Transverse colon (tissue), 4 donors: ENCODE measurements around the gene MGMT. TPM values are rescaled to one million over a fixed set of nuclear protein-coding genes. Genes with fewer than 3 reads are reported as not detected.

Experiments
- DNase-seq: peaks from one replicate; pipeline ENCODE4 v3.0.0-alpha.2; 2019
- H3K27ac ChIP-seq, 4 donors: fragments of 200-600 bp; sonication (generic); 2 replicates each; pipeline ENCODE4 v1.5.1; 2016 to 2018; ENCODE audit warnings: inconsistent platforms in 4 of 4
- H3K27me3 ChIP-seq: fragments of 200-600 bp; sonication (generic); 2 replicates; pipeline ENCODE4 v1.5.1; 2017; ENCODE audit warnings: inconsistent platforms
- H3K36me3 ChIP-seq, 4 donors: fragments of 200-600 bp; sonication (generic); 2 replicates each; pipeline ENCODE4 v1.5.1; 2017 to 2019; ENCODE audit warnings: inconsistent platforms in 4 of 4
- H3K4me1 ChIP-seq, 4 donors: fragments of 200-600 bp; sonication (generic); 2 replicates each; pipeline ENCODE4 v1.5.1; 2017 to 2020; ENCODE audit warnings: inconsistent platforms in 4 of 4
- H3K4me3 ChIP-seq, 4 donors: fragments of 200-600 bp; sonication (generic); 1 replicate in 1 of 4; 2 replicates in 3 of 4; pipeline versions ENCODE4 v1.5.1 to v1.6.1; 2017 to 2019; ENCODE audit warnings: inconsistent platforms in 4 of 4
- H3K9me3 ChIP-seq, 2 donors: fragments of 200-600 bp; sonication (generic); 2 replicates each; pipeline ENCODE4 v1.5.1; 2017 to 2019; ENCODE audit warnings: inconsistent platforms in 2 of 2
- EP300 ChIP-seq: sonication (generic); formaldehyde crosslinking; IDR thresholded peaks from one replicate; pipeline ENCODE4 v1.6.1; 2017; ENCODE audit warnings: antibody characterized with exemption, low read depth
- POLR2A ChIP-seq: fragments of 450-650 bp; IDR thresholded peaks from one replicate; pipeline ENCODE4 v1.6.1; 2016; ENCODE audit warnings: antibody characterized with exemption, mild to moderate bottlenecking, moderate library complexity
- POLR2AphosphoS5 ChIP-seq, 3 donors: sonication (generic); formaldehyde crosslinking; IDR thresholded peaks; one replicate each; pipeline ENCODE4 v1.6.1; 2016; ENCODE audit warnings: antibody characterized with exemption in 3 of 3
- WGBS, 2 donors: methylation state at CpG; one replicate each; pipeline ENCODE4 v1.1.5; 2018; ENCODE audit warnings: low coverage in 1 of 2; 5-methylcytosine and 5-hydroxymethylcytosine counted together
- in situ Hi-C, 4 donors: fragments of 200-750 bp; cut with MboI; loops; one replicate each; pipeline versions ENCODE4 v1.15.0 to v1.15.1; 2017; ENCODE audit warnings: low sequenced_read_pairs in 3 of 4, low pct_ligation_motif_present in 1 of 4, low pct_unique_long_range_greater_than_20kb in 1 of 4
- intact Hi-C: fragments of 100-400 bp; cut with DNase I; formaldehyde crosslinking; loops from one replicate; pipeline ENCODE4 v1.15.1; 2023; ENCODE audit warnings: low total_unique reads
- total RNA-seq, 4 donors: library from RNA; depleted of rRNA; stranded (reverse); fragments of >200 nt; gene quantifications; one replicate each; pipeline ENCODE4 v1.1.0, GENCODE V29; 2016
- TF ChIP-seq, protein P1 (sequence below), 5 experiments: fragments of 200-600 bp in 3 of 5; fragments of 450-650 bp in 2 of 5; sonication (generic) in 3 of 5; IDR thresholded peaks; 1 replicate in 2 of 5; 2 replicates in 3 of 5; pipeline ENCODE4 v1.5.1; 2016 to 2017; ENCODE audit warnings: antibody characterized with exemption in 5 of 5, inconsistent platforms in 3 of 5, mild to moderate bottlenecking in 2 of 5, moderate library complexity in 1 of 5

Gene MGMT
- total RNA-seq, 4 donors from 2014 or later, result 6.6 to 28.9 (median 14.0) TPM

DNA sequence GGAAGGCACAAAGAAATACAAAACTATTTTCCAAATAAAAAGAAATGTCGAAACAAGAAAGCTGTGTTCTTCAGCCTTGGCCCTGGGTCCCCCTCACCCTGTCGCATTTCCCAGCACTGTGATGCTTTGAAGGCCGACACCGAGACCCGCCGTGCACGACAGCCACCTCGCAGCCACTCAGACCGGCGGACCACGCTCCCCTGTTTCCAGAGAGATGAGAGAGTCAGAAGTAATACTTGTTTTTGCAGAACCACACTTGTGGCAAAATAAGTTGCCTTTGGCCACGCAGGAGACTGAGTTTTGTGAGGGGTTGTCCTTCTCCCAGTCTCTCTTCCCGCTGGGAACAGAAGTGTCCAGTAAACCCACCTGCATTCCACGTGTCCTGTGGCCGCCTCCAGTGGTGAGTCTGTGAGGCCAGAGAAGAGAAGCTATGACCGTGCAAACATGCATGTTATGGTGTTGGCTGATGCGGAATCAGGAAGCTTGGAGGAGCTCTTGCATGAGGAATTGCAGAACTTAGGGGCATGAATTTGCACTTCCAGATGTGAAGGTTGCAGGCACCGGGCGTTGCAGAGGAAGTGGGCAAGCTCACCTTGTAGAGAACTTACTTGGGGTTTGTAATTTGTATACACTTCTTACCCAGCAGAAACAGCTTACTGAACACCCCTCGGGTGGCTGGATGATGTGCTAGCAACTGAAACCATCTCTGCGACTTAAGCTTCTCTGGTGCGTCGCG lies 302.5 kb downstream of the MGMT start:
- Histone ChIP-seq H3K4me3 (no peak overlapping the region), H3K27ac (no peak overlapping the region), H3K4me1 (no peaks in the 10 kb centered on the region), H3K9me3 (no peaks in the 10 kb centered on the region), H3K27me3 (no peaks in the 10 kb centered on the region), H3K36me3 (no peaks in the 10 kb centered on the region)
- no peak for TF ChIP-seq POLR2A
- TF ChIP-seq EP300, result no peak
- TF ChIP-seq, protein P1, sequence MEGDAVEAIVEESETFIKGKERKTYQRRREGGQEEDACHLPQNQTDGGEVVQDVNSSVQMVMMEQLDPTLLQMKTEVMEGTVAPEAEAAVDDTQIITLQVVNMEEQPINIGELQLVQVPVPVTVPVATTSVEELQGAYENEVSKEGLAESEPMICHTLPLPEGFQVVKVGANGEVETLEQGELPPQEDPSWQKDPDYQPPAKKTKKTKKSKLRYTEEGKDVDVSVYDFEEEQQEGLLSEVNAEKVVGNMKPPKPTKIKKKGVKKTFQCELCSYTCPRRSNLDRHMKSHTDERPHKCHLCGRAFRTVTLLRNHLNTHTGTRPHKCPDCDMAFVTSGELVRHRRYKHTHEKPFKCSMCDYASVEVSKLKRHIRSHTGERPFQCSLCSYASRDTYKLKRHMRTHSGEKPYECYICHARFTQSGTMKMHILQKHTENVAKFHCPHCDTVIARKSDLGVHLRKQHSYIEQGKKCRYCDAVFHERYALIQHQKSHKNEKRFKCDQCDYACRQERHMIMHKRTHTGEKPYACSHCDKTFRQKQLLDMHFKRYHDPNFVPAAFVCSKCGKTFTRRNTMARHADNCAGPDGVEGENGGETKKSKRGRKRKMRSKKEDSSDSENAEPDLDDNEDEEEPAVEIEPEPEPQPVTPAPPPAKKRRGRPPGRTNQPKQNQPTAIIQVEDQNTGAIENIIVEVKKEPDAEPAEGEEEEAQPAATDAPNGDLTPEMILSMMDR (IDR thresholded peaks at IDR 0.05), result no peak
- TF ChIP-seq POLR2AphosphoS5 (IDR thresholded peaks at IDR 0.05), result no peak
- in situ Hi-C loops, result no loop called here
- WGBS, 2 donors, result 90 to 99% methylated on average over 11 to 24 of the region's 24 CpGs
- intact Hi-C loops, result no loop called here
- no peak for DNase-seq

- no peaks in the 10 kb centered on the region for H3K9me3 ChIP-seq
- in situ Hi-C loops, result no loop called here
Measured at GRCh38 chr10:129770286-129770685, 303.2 kb downstream of the MGMT start.

DNA sequence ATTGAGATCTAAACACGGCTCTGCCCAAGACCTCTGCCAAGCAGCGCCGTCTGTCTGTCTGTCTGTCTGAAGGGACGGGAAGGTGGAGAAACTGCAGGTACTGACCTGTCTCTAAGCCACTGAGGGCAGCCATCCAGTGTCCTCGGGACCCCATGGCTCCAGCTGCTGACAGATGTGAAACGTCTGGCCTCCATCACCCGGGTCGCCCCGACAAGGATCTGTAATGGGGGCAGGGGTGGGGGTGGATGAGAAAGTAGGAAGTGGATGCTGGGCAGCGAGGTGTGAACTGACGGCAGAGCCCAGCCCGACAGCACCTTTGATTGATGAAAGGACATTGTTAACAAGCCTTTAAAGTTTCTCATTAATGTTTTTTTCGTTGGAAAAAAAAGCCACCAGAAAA lies 304.0 kb downstream of the MGMT start:
- no peaks in the 10 kb centered on the region for H3K36me3 ChIP-seq
- no peak for DNase-seq
- no peaks in the 10 kb centered on the region for H3K4me1 ChIP-seq
- no peak overlapping the region for H3K27ac ChIP-seq
- H3K9me3 ChIP-seq, result no peaks in the 10 kb centered on the region
- H3K27me3 ChIP-seq, result no peaks in the 10 kb centered on the region
- in situ Hi-C loops (no loop called here), intact Hi-C loops (no loop called here)
- WGBS, 2 donors, result 60 to 76% methylated on average over 2 to 13 of the region's 13 CpGs
- TF ChIP-seq POLR2AphosphoS5 (IDR thresholded peaks at IDR 0.05), result no peak
- no peak for TF ChIP-seq POLR2A
- TF ChIP-seq, protein P1 (IDR thresholded peaks at IDR 0.05), result no peak
- no peak for TF ChIP-seq EP300
- H3K4me3 ChIP-seq, result no peak overlapping the region

More at GRCh38 chr10:129770286-129770685, 303.2 kb downstream of the MGMT start:
- Histone ChIP-seq H3K27me3 (no peaks in the 10 kb centered on the region), H3K27ac (no peak overlapping the region), H3K4me1 (no peaks in the 10 kb centered on the region), H3K4me3 (no peak overlapping the region), H3K36me3 (no peaks in the 10 kb centered on the region)
- DNase-seq, result peak; percentile 4
- intact Hi-C loops, result no loop called here
- TF ChIP-seq POLR2A (no peak), EP300 (no peak), POLR2AphosphoS5 (IDR thresholded peaks at IDR 0.05) (no peak)
- TF ChIP-seq, protein P1 (IDR thresholded peaks at IDR 0.05), result no peak
- WGBS, 2 donors, result 95 to 100% methylated on average over 5 to 14 of the region's 14 CpGs

- 91% methylated on average over 15 of the region's 15 CpGs; no CpG with 5 or more reads in 1 of the 2 donors for WGBS, 2 donors
- TF ChIP-seq, protein P1 (IDR thresholded peaks at IDR 0.05), result no peak
- TF ChIP-seq POLR2A, result no peak
- H3K36me3 ChIP-seq, result no peaks in the 10 kb centered on the region
- no peaks in the 10 kb centered on the region for H3K4me1 ChIP-seq
- H3K9me3 ChIP-seq, result no peaks in the 10 kb centered on the region
- in situ Hi-C loops (no loop called here), intact Hi-C loops (no loop called here)
- no peak overlapping the region for H3K4me3 ChIP-seq
- no peak overlapping the region for H3K27ac ChIP-seq
- DNase-seq, result peak; percentile 3
- H3K27me3 ChIP-seq, result no peaks in the 10 kb centered on the region
Measured at GRCh38 chr10:129771576-129771975, 304.5 kb downstream of the MGMT start.
